Panc1 (cell line): ENCODE data around the gene PSKH1. TPM values are rescaled to one million over a fixed set of nuclear protein-coding genes. Genes with fewer than 3 reads are reported as not detected.

Source experiments
- ATAC-seq: fragments of 200-7000 bp; cut with Tn5 transposase; 2 replicates; pipeline ENCODE4 v1.9.1; 2020; ENCODE audit warnings: mild to moderate bottlenecking, moderate library complexity
- BruUV-seq: library from RNA; stranded (reverse); fragments of 400-500 nt; replicated peaks from 2 replicates; lab custom pipeline; 2021; lab: Mats Ljungman, UMichigan
- CTCF ChIA-PET: fragments of 300-600 bp; sonication (Branson Sonifier 250); formaldehyde crosslinking; loops from one replicate; lab custom pipeline; 2022; ENCODE audit warnings: antibody characterized with exemption; lab: Charles Lee
- POLR2A ChIA-PET: fragments of 300-600 bp; sonication (Branson Sonifier 250); formaldehyde crosslinking; loops from one replicate; lab custom pipeline; 2022; ENCODE audit warnings: antibody characterized with exemption; lab: Charles Lee
- DNase-seq: peaks from one replicate; pipeline ENCODE4 v3.0.0-alpha.2; 2010; ENCODE audit warnings: low read depth, low spot score
- H3K27ac ChIP-seq: 2 replicates; pipeline ENCODE4 v1.5.1; 2011; ENCODE audit warnings: mild to moderate bottlenecking, low read length, inconsistent platforms
- H3K27me3 ChIP-seq: fragments of 200-500 bp; sonication (Bioruptor generic); 2 replicates; pipeline ENCODE4 v1.6.0; 2014; ENCODE audit warnings: low read length, inconsistent platforms; ENCODE audit not compliant: control insufficient read depth, insufficient read depth
- H3K36me3 ChIP-seq: fragments of 200-500 bp; sonication (Bioruptor generic); 2 replicates; pipeline ENCODE4 v1.5.1; 2014; ENCODE audit warnings: inconsistent platforms, mild to moderate bottlenecking, low read length, moderate library complexity; ENCODE audit not compliant: control insufficient read depth, insufficient read depth
- H3K4me1 ChIP-seq: 2 replicates; pipeline ENCODE4 v1.5.1; 2011; ENCODE audit warnings: inconsistent platforms, mild to moderate bottlenecking, low read length, moderate library complexity; ENCODE audit not compliant: control insufficient read depth, insufficient read depth
- H3K4me3 ChIP-seq, 2 experiments: 2 replicates each; pipeline ENCODE4 v1.5.1; 2011 to 2012; ENCODE audit warnings: low read depth in 2 of 2, low read length in 2 of 2, mild to moderate bottlenecking in 2 of 2, inconsistent platforms in 1 of 2, moderate library complexity in 1 of 2
- H3K9me3 ChIP-seq: fragments of 200-500 bp; sonication (Bioruptor generic); 2 replicates; pipeline ENCODE4 v1.5.1; 2014; ENCODE audit warnings: low read depth, mild to moderate bottlenecking, inconsistent platforms, low read length, moderate library complexity; ENCODE audit not compliant: control insufficient read depth, insufficient read depth
- CTCF ChIP-seq: fragments of 450-650 bp; IDR thresholded peaks from 2 replicates; pipeline ENCODE4 v1.5.1; 2017; ENCODE audit warnings: mild to moderate bottlenecking
- POLR2AphosphoS5 ChIP-seq: IDR thresholded peaks from 2 replicates; pipeline ENCODE4 v1.6.1; 2012; ENCODE audit warnings: mild to moderate bottlenecking, low read depth, low read length, moderate library complexity
- REST ChIP-seq, 2 experiments: IDR thresholded peaks; 2 replicates each; pipeline ENCODE4 v1.6.1; 2011 to 2012; ENCODE audit warnings: low read depth in 2 of 2, control low read depth in 1 of 2, low read length in 1 of 2, mild to moderate bottlenecking in 1 of 2, moderate library complexity in 1 of 2; ENCODE audit not compliant: insufficient read depth in 1 of 2
- SIN3A ChIP-seq: IDR thresholded peaks from 2 replicates; pipeline ENCODE4 v1.6.1; 2012; ENCODE audit warnings: low read depth, mild to moderate bottlenecking, low read length, moderate library complexity, borderline replicate concordance; ENCODE audit not compliant: insufficient read depth
- TCF7L2 ChIP-seq: IDR thresholded peaks from 2 replicates; pipeline ENCODE4 v1.6.1; 2011; ENCODE audit warnings: mild to moderate bottlenecking, low read depth, low read length, inconsistent platforms
- in situ Hi-C: cut with HindIII; loops from 2 replicates; pipeline ENCODE4 v1.10.0; 2016; ENCODE audit warnings: low sequenced_read_pairs, low pct_unique_long_range_greater_than_20kb
- intact Hi-C: fragments of 100-400 bp; cut with micrococcal nuclease; formaldehyde crosslinking; loops from one replicate; pipeline ENCODE4 v1.10.0; 2022; ENCODE audit not compliant: unreplicated experiment
- total RNA-seq: library from RNA; stranded (reverse); gene quantifications from one replicate; pipeline ENCODE4 v1.2.1, GENCODE V29; 2021; ENCODE audit not compliant: unreplicated experiment

PSKH1 gene
- total RNA-seq, 1 experiment from 2014 or later, result 17.8 TPM

GRCh38 chr16:67946966-67947558 lies 54.0 kb downstream of the PSKH1 start:
- no peak for DNase-seq
- in situ Hi-C loops, result no loop called here
- Histone ChIP-seq H3K27ac (no peak overlapping the region), H3K27me3 (no peaks in the 10 kb centered on the region), H3K9me3 (no peaks in the 10 kb centered on the region), H3K4me1 (no peaks in the 10 kb centered on the region; the same call in 1 of the 2 replicates), H3K4me3 (no peak overlapping the region), H3K36me3 (no peaks in the 10 kb centered on the region)
- no peak for TF ChIP-seq POLR2AphosphoS5
- no peak for TF ChIP-seq CTCF
- no peak for TF ChIP-seq TCF7L2
- TF ChIP-seq REST (IDR thresholded peaks at IDR 0.05; ENCODE audit: insufficient read depth in 1 of 2, low read depth in 2 of 2, low read length in 1 of 2), result no peak
- TF ChIP-seq SIN3A, result no peak
- intact Hi-C loops, result no loop called here
- no peak for ATAC-seq
- CTCF ChIA-PET, result no interaction called here
- no TSS peak for BruUV-seq
- POLR2A ChIA-PET, result no interaction called here

GRCh38 chr16:67948015-67948414 lies 55.0 kb downstream of the PSKH1 start:
- ChIA-PET POLR2A (no interaction called here), CTCF (no interaction called here)
- Histone ChIP-seq H3K27ac (no peak overlapping the region), H3K9me3 (no peaks in the 10 kb centered on the region), H3K27me3 (no peaks in the 10 kb centered on the region), H3K4me3 (no peak overlapping the region), H3K36me3 (no peaks in the 10 kb centered on the region), H3K4me1 (no peaks in the 10 kb centered on the region; the same call in 1 of the 2 replicates)
- DNase-seq (no peak), ATAC-seq (no peak; the same call in 1 of the 2 replicates)
- no TSS peak for BruUV-seq
- intact Hi-C loops, result no loop called here
- in situ Hi-C loops, result no loop called here
- TF ChIP-seq SIN3A, result no peak
- no peak for TF ChIP-seq REST (IDR thresholded peaks at IDR 0.05; ENCODE audit: insufficient read depth in 1 of 2, low read depth in 2 of 2, low read length in 1 of 2)
- no peak for TF ChIP-seq CTCF
- no peak for TF ChIP-seq POLR2AphosphoS5
- TF ChIP-seq TCF7L2, result no peak
